ENCODE data around the gene LIMS1.

Gene LIMS1

GRCh38 chr2:108630567-108631405, 96.5 kb downstream of the LIMS1 start:
- H3K9ac ChIP-seq (ENCODE audit: low read length), result no peak overlapping the region
- H2AFZ ChIP-seq (ENCODE audit: low read depth, low read length, severe bottlenecking), result no peak overlapping the region
- no peaks in the 10 kb centered on the region for H3K36me3 ChIP-seq (ENCODE audit: low read length)
- no peak for TF ChIP-seq EZH2phosphoT487 (conservative IDR thresholded peaks at IDR 0.05; ENCODE audit: low read length)
- TF ChIP-seq CTCF (IDR thresholded peaks at IDR 0.05; ENCODE audit: insufficient read depth, low read length, poor library complexity, severe bottlenecking), result no peak
- no peaks in the 10 kb centered on the region for H3K27me3 ChIP-seq (ENCODE audit: low read length)
- H3F3A ChIP-seq (ENCODE audit: insufficient read depth), result no peaks in the 10 kb centered on the region
- H3K4me3 ChIP-seq (ENCODE audit: insufficient read depth, low read length, poor library complexity, severe bottlenecking), result no peak overlapping the region
- H3K9me3 ChIP-seq (ENCODE audit: insufficient read depth, low read length), result no peaks in the 10 kb centered on the region
- H3K79me2 ChIP-seq (ENCODE audit: insufficient read depth, low read length), result no peaks in the 10 kb centered on the region; the same call in 1 of the 2 replicates
- no peaks in the 10 kb centered on the region for H3K9me2 ChIP-seq (replicated peaks; ENCODE audit: insufficient read depth, low read length)
- H3K4me2 ChIP-seq (ENCODE audit: low read depth, low read length, poor library complexity, severe bottlenecking), result no peak overlapping the region
- peaks cover 6% of the 10 kb centered on the region for H4K20me1 ChIP-seq (ENCODE audit: low read depth, low read length)
- no peak overlapping the region for H3K27ac ChIP-seq (ENCODE audit: low read depth, low read length)

- H4K20me1 ChIP-seq (ENCODE audit: low read depth, low read length), result peaks cover 6% of the 10 kb centered on the region
- H3K4me2 ChIP-seq (ENCODE audit: low read depth, low read length, poor library complexity, severe bottlenecking), result no peak overlapping the region
- no peak overlapping the region for H3K9ac ChIP-seq (ENCODE audit: low read length)
- H2AFZ ChIP-seq (ENCODE audit: low read depth, low read length, severe bottlenecking), result no peak overlapping the region
- no peaks in the 10 kb centered on the region; the same call in 1 of the 2 replicates for H3K79me2 ChIP-seq (ENCODE audit: insufficient read depth, low read length)
- no peak overlapping the region for H3K27ac ChIP-seq (ENCODE audit: low read depth, low read length)
- H3K36me3 ChIP-seq (ENCODE audit: low read length), result no peaks in the 10 kb centered on the region
- no peaks in the 10 kb centered on the region for H3K9me3 ChIP-seq (ENCODE audit: insufficient read depth, low read length)
- H3K4me3 ChIP-seq (ENCODE audit: insufficient read depth, low read length, poor library complexity, severe bottlenecking), result no peak overlapping the region
- TF ChIP-seq CTCF (IDR thresholded peaks at IDR 0.05; ENCODE audit: insufficient read depth, low read length, poor library complexity, severe bottlenecking), result no peak
- no peak for TF ChIP-seq EZH2phosphoT487 (conservative IDR thresholded peaks at IDR 0.05; ENCODE audit: low read length)
- no peaks in the 10 kb centered on the region for H3K9me2 ChIP-seq (replicated peaks; ENCODE audit: insufficient read depth, low read length)
- H3F3A ChIP-seq (ENCODE audit: insufficient read depth), result no peaks in the 10 kb centered on the region
- H3K27me3 ChIP-seq (ENCODE audit: low read length), result no peaks in the 10 kb centered on the region
Observed at GRCh38 chr2:108632332-108633160, 98.3 kb downstream of the LIMS1 start.

GRCh38 chr2:108633409-108633808, 99.1 kb downstream of the LIMS1 start:
- Histone ChIP-seq H3K79me2 (ENCODE audit: insufficient read depth, low read length) (no peaks in the 10 kb centered on the region), H3K4me3 (ENCODE audit: insufficient read depth, low read length, poor library complexity, severe bottlenecking) (no peak overlapping the region), H3K36me3 (ENCODE audit: low read length) (no peaks in the 10 kb centered on the region), H3F3A (ENCODE audit: insufficient read depth) (no peaks in the 10 kb centered on the region), H3K9ac (ENCODE audit: low read length) (no peak overlapping the region), H3K27me3 (ENCODE audit: low read length) (no peaks in the 10 kb centered on the region), H3K9me3 (ENCODE audit: insufficient read depth, low read length) (no peaks in the 10 kb centered on the region), H2AFZ (ENCODE audit: low read depth, low read length, severe bottlenecking) (no peak overlapping the region), H4K20me1 (ENCODE audit: low read depth, low read length) (peaks cover 4% of the 10 kb centered on the region), H3K4me2 (ENCODE audit: low read depth, low read length, poor library complexity, severe bottlenecking) (no peak overlapping the region), H3K9me2 (replicated peaks; ENCODE audit: insufficient read depth, low read length) (no peaks in the 10 kb centered on the region), H3K27ac (ENCODE audit: low read depth, low read length) (no peak overlapping the region)
- TF ChIP-seq CTCF (IDR thresholded peaks at IDR 0.05; ENCODE audit: insufficient read depth, low read length, poor library complexity, severe bottlenecking) (no peak), EZH2phosphoT487 (conservative IDR thresholded peaks at IDR 0.05; ENCODE audit: low read length) (no peak)

Data from SU-DHL-6 (cell line).